HG02840 (cell line): ENCODE results near the gene GFOD2.
"Not testable (repeated sequence)": the region's sequence is repeated elsewhere in the genome, so short reads cannot be mapped to it uniquely, and the experiment has no call there.

Experiments used
- ATAC-seq: cut with Tn5 transposase; IDR thresholded peaks from one replicate; pipeline ENCODE4 v1.9.1; 2021; ENCODE audit warnings: mild to moderate bottlenecking, moderate library complexity, moderate number of reproducible peaks; ENCODE audit not compliant: unreplicated experiment, low FRiP score

The GFOD2 gene

GRCh38 chr16:67707210-67707609, 11.9 kb downstream of the GFOD2 start:
- no peak for ATAC-seq

DNA sequence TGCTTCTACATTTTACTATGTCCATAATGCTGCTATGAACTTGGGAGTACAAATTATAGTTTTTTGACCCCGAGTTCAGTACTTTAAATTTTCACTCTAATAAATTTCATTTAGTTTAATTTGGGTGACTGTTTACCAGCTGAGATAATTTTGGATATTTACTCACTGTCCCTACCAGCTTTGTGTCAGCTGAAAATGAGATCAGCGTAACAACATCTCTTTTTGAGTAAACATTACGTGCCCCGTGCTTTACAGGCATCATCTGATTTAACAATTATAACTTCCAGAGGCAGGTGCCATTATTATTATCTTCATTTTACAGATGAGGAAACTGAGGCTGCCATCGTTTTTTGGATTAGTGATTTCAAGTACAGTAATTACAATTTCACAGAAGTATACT, 15.0 kb downstream of the GFOD2 start:
- ATAC-seq, result no peak

DNA sequence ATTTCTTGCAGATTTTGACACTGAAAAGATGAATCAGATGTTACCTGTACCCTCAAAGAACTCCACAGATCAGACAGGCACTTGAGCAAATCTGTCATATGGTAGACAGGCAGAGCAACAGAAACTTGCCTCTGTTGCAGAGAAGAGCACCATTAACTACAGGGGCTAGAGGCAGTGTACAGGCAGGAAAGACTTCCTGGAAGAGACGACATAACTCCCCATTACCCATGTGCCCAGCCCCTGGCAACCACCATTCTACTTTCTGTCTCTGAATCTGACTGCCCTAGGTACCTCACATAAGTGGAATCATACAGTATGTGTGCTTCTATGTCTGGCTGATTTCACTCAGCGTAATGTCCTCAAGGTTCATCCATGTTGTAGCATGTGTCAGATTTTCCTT, 15.5 kb downstream of the GFOD2 start:
- ATAC-seq, result no peak

GRCh38 chr16:67702130-67702529, 17.0 kb downstream of the GFOD2 start:
- no peak for ATAC-seq

DNA sequence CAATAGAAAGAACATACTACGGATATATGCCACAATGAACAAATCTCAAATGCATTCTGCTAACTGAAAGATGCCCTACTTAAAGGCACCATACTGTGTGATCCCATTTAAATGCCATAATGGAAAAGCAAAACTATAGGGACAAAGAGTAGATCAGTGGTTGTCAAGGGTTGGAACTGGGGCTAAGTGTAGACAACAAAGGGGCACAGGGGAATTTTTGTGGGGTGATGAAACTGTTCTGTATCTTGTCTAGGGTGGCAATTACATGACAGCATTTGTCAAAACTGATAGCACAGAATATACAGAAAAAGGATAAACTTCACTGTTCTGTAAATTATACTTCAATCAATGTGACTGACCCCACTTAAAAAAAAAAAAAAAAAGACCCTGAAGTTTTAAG, 17.7 kb downstream of the GFOD2 start:
- ATAC-seq, result no peak

DNA sequence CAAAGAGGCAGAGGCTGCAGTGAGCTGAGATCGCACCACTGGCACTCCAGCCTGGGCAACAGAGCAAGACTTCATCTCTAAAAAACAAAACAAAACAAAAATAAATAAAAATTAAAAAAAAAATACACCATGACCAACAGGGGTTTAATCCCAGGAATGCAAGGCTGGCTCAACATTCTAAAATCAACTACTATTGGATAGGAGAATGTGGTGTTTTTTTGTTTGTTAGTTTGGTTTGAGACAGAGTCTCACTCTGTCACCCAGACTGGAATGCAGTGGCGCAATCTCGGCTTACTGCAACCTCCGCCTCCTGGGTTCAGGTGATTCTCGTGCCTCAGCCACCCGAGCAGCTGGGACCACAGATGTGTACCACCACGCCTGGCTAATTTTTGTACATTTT, 19.9 kb downstream of the GFOD2 start:
- no peak for ATAC-seq

GRCh38 chr16:67697422-67698185, 21.5 kb downstream of the GFOD2 start:
- no peak for ATAC-seq

GRCh38 chr16:67694611-67695010, 24.5 kb downstream of the GFOD2 start:
- no peak for ATAC-seq

DNA sequence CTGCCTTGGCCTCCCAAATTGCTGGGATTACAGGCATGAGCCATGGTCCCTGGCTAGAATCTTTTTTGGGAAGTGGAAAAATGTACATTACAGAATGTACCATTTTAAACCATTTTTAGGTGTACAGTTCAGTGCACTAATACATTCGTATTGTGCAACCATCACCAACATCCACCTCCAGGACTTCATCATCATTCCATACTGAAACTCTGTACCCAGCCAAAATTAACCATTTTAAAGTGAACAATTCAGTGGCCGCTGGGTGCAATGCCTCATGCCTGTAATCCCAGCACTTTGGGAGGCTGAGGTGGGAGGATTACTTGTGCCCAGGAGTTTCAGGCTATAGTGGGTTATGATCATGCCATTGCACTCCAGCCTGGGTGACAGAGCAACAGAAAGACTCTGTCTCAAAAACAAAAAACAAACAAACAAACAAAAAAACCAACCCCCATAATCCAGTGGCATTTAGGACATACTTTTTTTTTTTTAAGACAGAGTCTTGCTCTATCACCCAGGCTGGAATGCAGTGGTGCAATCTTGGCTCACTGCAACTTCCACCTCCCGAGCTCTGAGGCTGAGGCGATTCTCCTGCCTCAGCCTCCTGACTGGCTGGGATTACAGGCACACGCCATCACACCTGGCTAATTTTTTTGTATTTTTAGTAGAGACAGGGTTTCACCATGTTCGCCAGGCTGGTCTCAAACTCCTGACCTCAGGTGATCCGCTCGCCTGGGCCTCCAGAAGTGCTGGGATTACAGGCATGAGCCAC, 25.4 kb downstream of the GFOD2 start:
- ATAC-seq, result not testable (repeated sequence)

DNA sequence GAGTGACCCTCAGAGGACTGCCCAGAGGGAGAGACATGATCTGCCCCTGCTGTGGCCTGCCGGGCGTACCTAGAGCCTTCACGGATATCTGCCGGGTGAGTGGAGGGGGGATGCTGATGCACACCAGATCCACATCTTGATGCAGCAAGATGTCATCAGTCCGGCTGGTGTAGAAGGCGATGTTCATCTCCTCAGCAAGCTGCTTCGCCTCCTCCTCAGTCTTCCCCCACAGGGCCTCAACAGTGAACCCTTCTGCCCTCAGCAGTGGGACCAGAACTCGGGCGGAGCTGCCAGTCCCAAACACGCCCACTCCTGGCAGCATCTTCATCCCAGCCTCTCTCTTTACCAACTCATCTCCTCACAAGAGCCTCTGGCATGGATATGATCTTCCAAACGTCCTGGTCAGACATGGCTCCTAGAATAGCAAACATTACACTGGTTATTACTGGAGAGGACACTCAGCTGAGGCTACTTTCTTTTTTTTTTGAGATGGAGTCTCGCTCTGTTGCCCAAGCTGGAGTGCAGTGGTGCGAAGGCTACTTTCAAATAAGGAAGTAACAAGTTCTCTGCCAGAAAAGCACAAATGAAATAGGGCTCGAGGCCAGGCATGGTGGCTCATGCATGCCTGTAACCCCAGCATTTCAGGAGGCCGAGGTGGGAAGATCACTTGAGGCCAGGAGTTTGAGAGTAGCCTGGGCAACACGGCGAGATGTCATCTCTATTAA, 33.6 kb downstream of the GFOD2 start:
- ATAC-seq, result no peak

DNA sequence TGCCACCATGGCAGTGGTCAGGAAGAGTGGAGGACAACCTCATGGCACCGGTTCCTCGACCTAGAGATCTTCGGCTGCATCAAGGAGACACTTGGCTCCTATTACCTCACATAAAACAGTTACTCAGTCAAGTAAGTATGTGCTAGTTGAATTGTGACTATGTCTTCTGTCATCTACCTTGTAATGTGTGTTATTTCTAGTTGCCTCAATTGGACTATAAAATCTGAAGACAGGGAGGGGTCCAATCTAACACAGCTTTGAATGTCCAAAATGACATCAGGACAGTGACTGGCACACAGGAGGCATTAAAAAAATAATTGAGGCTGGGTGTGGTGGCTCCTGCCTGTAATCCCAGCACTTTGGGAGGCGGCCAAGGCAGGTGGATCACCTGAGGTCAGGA, 35.3 kb downstream of the GFOD2 start:
- ATAC-seq, result no peak

GRCh38 chr16:67679935-67680897, 38.9 kb downstream of the GFOD2 start:
- no peak for ATAC-seq

GRCh38 chr16:67678354-67679023, 40.6 kb downstream of the GFOD2 start:
- no peak for ATAC-seq

- no peak for ATAC-seq
Measured at GRCh38 chr16:67677712-67678111, 41.4 kb downstream of the GFOD2 start.

DNA sequence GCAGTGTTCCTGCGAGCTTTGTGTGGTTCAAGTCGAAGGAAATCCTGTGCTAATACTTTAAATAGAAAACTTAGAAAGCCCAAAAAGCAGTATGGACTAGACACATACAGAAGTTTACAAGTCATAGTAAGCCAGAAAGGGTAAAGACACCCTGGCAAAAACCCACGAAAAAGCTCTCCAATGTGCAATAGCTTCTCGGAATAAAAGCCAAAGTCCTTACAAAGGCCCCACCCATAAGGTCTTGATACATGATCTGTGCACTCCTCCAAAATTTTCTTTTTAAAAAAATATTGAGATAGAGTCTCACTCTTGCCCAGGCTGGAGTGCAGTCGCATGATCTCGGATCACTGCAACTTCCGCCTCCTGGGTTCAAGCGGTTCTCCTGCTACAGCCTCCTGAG, 42.2 kb downstream of the GFOD2 start:
- ATAC-seq, result no peak

GRCh38 chr16:67676516-67676915, 42.6 kb downstream of the GFOD2 start:
- ATAC-seq, result no peak

DNA sequence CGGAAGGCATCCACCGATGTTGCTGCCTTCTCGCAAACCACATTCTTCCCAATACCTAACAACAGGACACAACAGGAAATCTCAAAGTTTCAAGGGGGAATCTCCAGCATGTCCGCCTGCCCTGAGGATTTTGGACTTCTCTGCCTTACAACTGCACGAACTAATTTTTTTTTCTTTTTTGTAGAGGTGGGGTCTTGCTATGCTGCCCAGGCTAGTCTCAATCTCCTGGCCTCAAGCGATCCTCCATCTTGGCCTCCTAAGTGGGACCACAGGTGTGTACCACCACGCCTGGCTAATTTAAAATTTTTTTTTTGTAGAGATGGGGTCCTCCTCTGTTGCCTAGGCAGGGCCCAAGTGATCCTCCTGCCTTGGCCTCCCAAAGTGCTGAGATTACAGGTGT, 43.1 kb downstream of the GFOD2 start:
- ATAC-seq, result no peak

- no peak for ATAC-seq
Measured at GRCh38 chr16:67675579-67675935, 43.6 kb downstream of the GFOD2 start.

DNA sequence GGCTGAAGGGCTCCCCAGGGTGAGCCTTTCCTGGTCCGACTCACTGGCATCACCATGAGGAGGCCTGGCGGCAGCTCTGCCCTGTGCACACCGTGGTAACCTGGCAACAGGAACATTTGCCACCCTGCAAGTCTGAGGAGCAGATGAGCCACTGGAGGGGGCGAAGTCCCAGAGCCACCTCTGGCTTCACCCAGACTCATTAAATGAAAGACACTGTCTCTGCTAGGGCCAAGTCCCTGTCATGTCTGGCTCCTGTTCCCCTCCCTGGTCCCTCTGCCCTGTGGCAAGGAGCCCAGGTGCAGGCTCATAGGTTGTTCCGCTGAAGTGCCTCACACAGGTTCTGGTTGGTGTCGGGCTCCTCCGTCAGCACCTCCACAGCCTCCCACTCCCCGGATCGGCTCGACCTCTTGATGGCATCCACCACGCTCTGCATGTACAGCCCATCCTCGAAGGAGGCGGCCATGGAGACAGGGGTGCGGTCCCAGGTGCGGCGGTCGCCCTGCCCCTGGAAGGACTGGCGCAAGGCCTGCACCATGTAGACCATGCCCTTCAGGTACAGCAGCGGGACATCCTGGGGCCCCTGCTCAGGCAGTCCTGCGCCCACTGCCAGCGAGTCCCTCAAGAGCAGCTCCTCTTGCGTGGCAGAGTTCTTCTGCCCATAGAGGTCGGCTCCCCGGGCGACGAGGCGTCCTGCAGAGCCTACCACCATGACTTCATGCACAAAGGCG, 44.1 kb downstream of the GFOD2 start:
- ATAC-seq, result no peak
